ENCODE results near the gene TARS3. TPM values are rescaled to one million over a fixed set of nuclear protein-coding genes. Genes with fewer than 3 reads are reported as not detected.
"Not testable (repeated sequence)": the region's sequence is repeated elsewhere in the genome, so short reads cannot be mapped to it uniquely, and the experiment has no call there.

TARS3 gene
- total and polyA plus RNA-seq, 4 donors = 3.4 to 29.0 (median 6.0) TPM

DNA sequence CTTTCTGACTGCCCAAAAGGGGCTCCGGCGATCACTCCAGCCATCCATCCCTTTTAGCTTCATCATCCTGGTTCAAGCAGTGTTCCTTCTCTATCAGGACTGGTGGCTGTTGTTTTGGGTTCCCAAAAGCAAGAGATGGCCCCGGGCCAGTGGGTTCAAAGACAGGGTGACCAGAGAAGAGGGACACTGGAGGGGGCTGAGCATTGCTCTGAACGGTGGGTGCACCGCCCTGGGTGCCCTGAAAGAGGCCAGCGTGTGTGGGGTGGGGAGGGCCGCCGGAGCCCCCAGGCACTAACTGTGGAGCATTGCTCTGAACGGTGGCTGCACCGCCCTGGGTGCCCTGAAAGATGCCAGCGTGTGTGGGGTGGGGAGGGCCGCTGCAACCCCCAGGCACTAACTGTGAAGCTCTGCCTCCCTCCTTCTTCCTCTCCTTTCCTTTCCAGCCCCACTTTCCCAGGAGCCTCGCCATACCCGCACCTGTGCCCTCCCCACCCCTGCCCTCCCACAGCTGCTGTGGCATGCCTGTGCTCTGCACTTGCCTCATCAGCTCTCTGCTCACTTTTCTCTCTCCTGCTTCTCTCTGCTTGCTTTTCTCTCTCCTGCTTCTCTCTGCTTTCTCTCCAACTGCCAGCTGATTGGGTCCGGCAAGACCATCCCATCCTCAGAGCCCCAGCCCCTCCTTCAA is 41.6 kb upstream of the TARS3 start:
- Histone ChIP-seq H3K27me3 (ENCODE audit: control insufficient read depth in 3 of 3, insufficient read depth in 3 of 3, low read length in 2 of 3) (no peaks in the 10 kb centered on the region), H3K4me3 (no peak overlapping the region), H3K4me1 (ENCODE audit: control insufficient read depth in 5 of 5, insufficient read depth in 5 of 5, low read length in 5 of 5) (no peaks in the 10 kb centered on the region), H3K27ac (ENCODE audit: low read depth in 1 of 2, low read length in 1 of 2) (no peak overlapping the region), H3K36me3 (ENCODE audit: control insufficient read depth in 4 of 4, insufficient read depth in 4 of 4, low read length in 4 of 4) (peaks cover 0 to 1% (median 0%) of the 10 kb centered on the region in 4 donors), H3K9ac (ENCODE audit: insufficient read depth in 1 of 2, low read length in 2 of 2) (no peak overlapping the region), H3K9me3 (ENCODE audit: control insufficient read depth in 4 of 4, insufficient read depth in 3 of 4, low read length in 3 of 4) (peaks cover 0 to 14% (median 1%) of the 10 kb centered on the region in 4 donors)
- WGBS, 2 donors = 84 to 97% methylated on average over 15 of the region's 15 CpGs
- no peak for ATAC-seq (ENCODE audit: insufficient read depth, low FRiP score)
- DNase-seq = no peak
- TF ChIP-seq, protein P1, sequence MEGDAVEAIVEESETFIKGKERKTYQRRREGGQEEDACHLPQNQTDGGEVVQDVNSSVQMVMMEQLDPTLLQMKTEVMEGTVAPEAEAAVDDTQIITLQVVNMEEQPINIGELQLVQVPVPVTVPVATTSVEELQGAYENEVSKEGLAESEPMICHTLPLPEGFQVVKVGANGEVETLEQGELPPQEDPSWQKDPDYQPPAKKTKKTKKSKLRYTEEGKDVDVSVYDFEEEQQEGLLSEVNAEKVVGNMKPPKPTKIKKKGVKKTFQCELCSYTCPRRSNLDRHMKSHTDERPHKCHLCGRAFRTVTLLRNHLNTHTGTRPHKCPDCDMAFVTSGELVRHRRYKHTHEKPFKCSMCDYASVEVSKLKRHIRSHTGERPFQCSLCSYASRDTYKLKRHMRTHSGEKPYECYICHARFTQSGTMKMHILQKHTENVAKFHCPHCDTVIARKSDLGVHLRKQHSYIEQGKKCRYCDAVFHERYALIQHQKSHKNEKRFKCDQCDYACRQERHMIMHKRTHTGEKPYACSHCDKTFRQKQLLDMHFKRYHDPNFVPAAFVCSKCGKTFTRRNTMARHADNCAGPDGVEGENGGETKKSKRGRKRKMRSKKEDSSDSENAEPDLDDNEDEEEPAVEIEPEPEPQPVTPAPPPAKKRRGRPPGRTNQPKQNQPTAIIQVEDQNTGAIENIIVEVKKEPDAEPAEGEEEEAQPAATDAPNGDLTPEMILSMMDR (IDR thresholded peaks at IDR 0.05; ENCODE audit: control extremely low read depth, extremely low read depth) = no peak

GRCh38 chr15:101765340-101765671 is 41.0 kb upstream of the TARS3 start:
- H3K4me3 ChIP-seq; H3K27me3 ChIP-seq (ENCODE audit: control insufficient read depth in 3 of 3, insufficient read depth in 3 of 3, low read length in 2 of 3); H3K36me3 ChIP-seq (ENCODE audit: control insufficient read depth in 4 of 4, insufficient read depth in 4 of 4, low read length in 4 of 4); DNase-seq; ATAC-seq (ENCODE audit: insufficient read depth, low FRiP score); H3K27ac ChIP-seq (ENCODE audit: low read depth in 1 of 2, low read length in 1 of 2); H3K9ac ChIP-seq (ENCODE audit: insufficient read depth in 1 of 2, low read length in 2 of 2); H3K4me1 ChIP-seq (ENCODE audit: control insufficient read depth in 5 of 5, insufficient read depth in 5 of 5, low read length in 5 of 5): not testable (repeated sequence)
- WGBS, 2 donors = 95 to 97% methylated on average over 7 of the region's 7 CpGs
- H3K9me3 ChIP-seq (ENCODE audit: control insufficient read depth in 4 of 4, insufficient read depth in 3 of 4, low read length in 3 of 4) = peaks cover 0 to 14% (median 1%) of the 10 kb centered on the region in 4 donors

- WGBS, 2 donors = 87 to 91% methylated on average over 22 of the region's 23 CpGs
- not testable (repeated sequence) for H3K4me1 ChIP-seq (ENCODE audit: control insufficient read depth in 5 of 5, insufficient read depth in 5 of 5, low read length in 5 of 5); H3K9ac ChIP-seq (ENCODE audit: insufficient read depth in 1 of 2, low read length in 2 of 2); H3K36me3 ChIP-seq (ENCODE audit: control insufficient read depth in 4 of 4, insufficient read depth in 4 of 4, low read length in 4 of 4); DNase-seq; H3K27me3 ChIP-seq (ENCODE audit: control insufficient read depth in 3 of 3, insufficient read depth in 3 of 3, low read length in 2 of 3); H3K27ac ChIP-seq (ENCODE audit: low read depth in 1 of 2, low read length in 1 of 2); H3K4me3 ChIP-seq; ATAC-seq (ENCODE audit: insufficient read depth, low FRiP score)
- peaks cover 0 to 14% (median 1%) of the 10 kb centered on the region in 4 donors for H3K9me3 ChIP-seq (ENCODE audit: control insufficient read depth in 4 of 4, insufficient read depth in 3 of 4, low read length in 3 of 4)
These were observed 40.5 kb upstream of the TARS3 start for GRCh38 chr15:101764669-101765339.

DNA sequence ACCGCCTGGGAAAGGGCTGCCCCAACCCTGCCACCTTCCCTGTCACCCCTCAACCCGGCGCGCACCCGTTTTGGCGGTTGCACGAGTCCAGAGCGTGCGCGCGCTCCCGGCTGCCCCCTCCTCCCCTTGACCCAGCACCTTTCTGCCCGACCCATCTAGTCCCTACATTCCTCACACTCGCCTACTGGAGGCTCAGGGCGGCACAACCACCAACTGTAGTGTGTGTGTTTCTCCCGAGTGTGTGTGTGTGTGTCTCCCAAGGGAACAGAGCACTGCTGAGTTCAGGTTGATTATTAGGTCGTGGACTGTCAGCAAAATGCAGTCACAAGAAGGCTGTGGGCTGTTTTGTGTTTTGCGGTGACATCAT is 22.4 kb upstream of the TARS3 start:
- H3K9ac ChIP-seq (ENCODE audit: insufficient read depth in 1 of 2, low read length in 2 of 2); H3K36me3 ChIP-seq (ENCODE audit: control insufficient read depth in 4 of 4, insufficient read depth in 4 of 4, low read length in 4 of 4); H3K9me3 ChIP-seq (ENCODE audit: control insufficient read depth in 4 of 4, insufficient read depth in 3 of 4, low read length in 3 of 4); ATAC-seq (ENCODE audit: insufficient read depth, low FRiP score); DNase-seq; H3K27ac ChIP-seq (ENCODE audit: low read depth in 1 of 2, low read length in 1 of 2); H3K4me1 ChIP-seq (ENCODE audit: control insufficient read depth in 5 of 5, insufficient read depth in 5 of 5, low read length in 5 of 5); H3K4me3 ChIP-seq; H3K27me3 ChIP-seq (ENCODE audit: control insufficient read depth in 3 of 3, insufficient read depth in 3 of 3, low read length in 2 of 3): not testable (repeated sequence)
- WGBS, 2 donors = no CpG with 5 or more reads among the region's 18 CpGs

DNA sequence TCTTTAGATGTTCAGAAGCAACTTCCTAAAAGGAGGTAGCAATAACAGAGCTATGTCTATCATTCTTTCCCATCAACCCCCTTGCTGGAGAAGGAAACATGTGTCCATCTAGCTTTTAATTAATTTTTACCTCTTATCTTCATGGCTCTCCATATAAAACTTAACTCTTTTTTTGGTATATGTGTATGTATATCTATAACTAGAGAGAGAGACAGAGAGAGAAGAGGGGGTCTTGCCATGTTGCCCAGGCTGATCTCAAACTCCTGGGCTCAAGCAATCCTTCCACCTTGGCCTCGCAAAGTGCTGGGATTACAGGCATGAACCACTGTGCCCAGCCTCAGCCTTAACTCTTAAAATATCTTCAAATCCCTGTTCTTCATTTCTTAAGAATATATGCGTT is 10.6 kb upstream of the TARS3 start:
- H3K27ac ChIP-seq (ENCODE audit: low read depth in 1 of 2, low read length in 1 of 2); H3K9ac ChIP-seq (ENCODE audit: insufficient read depth in 1 of 2, low read length in 2 of 2); ATAC-seq (ENCODE audit: insufficient read depth, low FRiP score); H3K27me3 ChIP-seq (ENCODE audit: control insufficient read depth in 3 of 3, insufficient read depth in 3 of 3, low read length in 2 of 3); H3K4me3 ChIP-seq; H3K9me3 ChIP-seq (ENCODE audit: control insufficient read depth in 4 of 4, insufficient read depth in 3 of 4, low read length in 3 of 4); DNase-seq; H3K4me1 ChIP-seq (ENCODE audit: control insufficient read depth in 5 of 5, insufficient read depth in 5 of 5, low read length in 5 of 5); H3K36me3 ChIP-seq (ENCODE audit: control insufficient read depth in 4 of 4, insufficient read depth in 4 of 4, low read length in 4 of 4): not testable (repeated sequence)
- 98 to 99% methylated on average over 2 of the region's 2 CpGs for WGBS, 2 donors
